Measurements from ENCODE around the gene APH1B.

APH1B gene

GRCh38 chr15:63310646-63311045 is 33.2 kb downstream of the APH1B start:
- ATAC-seq, result no peak
- TF ChIP-seq ISL1 (CRISPR knock-in tag; IDR thresholded peaks at IDR 0.05) (no peak), TOX (CRISPR knock-in tag; IDR thresholded peaks at IDR 0.05; ENCODE audit: borderline replicate concordance) (no peak), ZFP30 (CRISPR knock-in tag; IDR thresholded peaks at IDR 0.05) (no peak), ARNTL (CRISPR knock-in tag; IDR thresholded peaks at IDR 0.05; ENCODE audit: borderline replicate concordance, low read depth) (no peak), CSDC2 (CRISPR knock-in tag; IDR thresholded peaks at IDR 0.05) (no peak), POU6F1 (CRISPR knock-in tag; IDR thresholded peaks at IDR 0.05; ENCODE audit: borderline replicate concordance, low read depth) (no peak), TSHZ2 (CRISPR knock-in tag; IDR thresholded peaks at IDR 0.05) (no peak), RARB (CRISPR knock-in tag; IDR thresholded peaks at IDR 0.05) (no peak), ZC3H10 (CRISPR knock-in tag; IDR thresholded peaks at IDR 0.05) (no peak), BACH2 (CRISPR knock-in tag; IDR thresholded peaks at IDR 0.05; ENCODE audit: borderline replicate concordance) (no peak), ZNF565 (CRISPR knock-in tag; conservative IDR thresholded peaks at IDR 0.05; ENCODE audit: low read depth) (no peak), CREB5 (CRISPR knock-in tag; IDR thresholded peaks at IDR 0.05; ENCODE audit: low read depth) (no peak)

- ATAC-seq, result no peak
- no peak for TF ChIP-seq ZNF8 (CRISPR knock-in tag; IDR thresholded peaks at IDR 0.05)
- TF ChIP-seq TCF4 (CRISPR knock-in tag; IDR thresholded peaks at IDR 0.05; ENCODE audit: borderline replicate concordance), result no peak
- TF ChIP-seq ARNTL (CRISPR knock-in tag; IDR thresholded peaks at IDR 0.05; ENCODE audit: borderline replicate concordance, low read depth), result no peak
- no peak for TF ChIP-seq BACH2 (CRISPR knock-in tag; IDR thresholded peaks at IDR 0.05; ENCODE audit: borderline replicate concordance)
- no peak for TF ChIP-seq ZFP30 (CRISPR knock-in tag; IDR thresholded peaks at IDR 0.05)
Observed at GRCh38 chr15:63312286-63312685, 34.9 kb downstream of the APH1B start.

GRCh38 chr15:63313825-63314224 is 36.4 kb downstream of the APH1B start:
- no peak; the same call in 2 of the 3 replicates for ATAC-seq
- TF ChIP-seq TSHZ2 (CRISPR knock-in tag; IDR thresholded peaks at IDR 0.05) (0 out of 2 replicates have a peak, but pooled peaks have one; percentile 42), ZFP3 (CRISPR knock-in tag; IDR thresholded peaks at IDR 0.05) (no peak), ZNF70 (CRISPR knock-in tag; IDR thresholded peaks at IDR 0.05) (no peak), TCF4 (CRISPR knock-in tag; IDR thresholded peaks at IDR 0.05; ENCODE audit: borderline replicate concordance) (peak; percentile 52; the same call in 1 of the 2 replicates)

GRCh38 chr15:63314409-63314808 is 37.0 kb downstream of the APH1B start:
- no peak for ATAC-seq
- TF ChIP-seq OSR1 (CRISPR knock-in tag; IDR thresholded peaks at IDR 0.05) (no peak), RARB (CRISPR knock-in tag; IDR thresholded peaks at IDR 0.05) (no peak), CREB5 (CRISPR knock-in tag; IDR thresholded peaks at IDR 0.05; ENCODE audit: low read depth) (no peak), ISL1 (CRISPR knock-in tag; IDR thresholded peaks at IDR 0.05) (no peak), PATZ1 (CRISPR knock-in tag; IDR thresholded peaks at IDR 0.05; ENCODE audit: borderline replicate concordance) (no peak), BACH2 (CRISPR knock-in tag; IDR thresholded peaks at IDR 0.05; ENCODE audit: borderline replicate concordance) (no peak), ESRRG (CRISPR knock-in tag; IDR thresholded peaks at IDR 0.05) (no peak), CSDC2 (CRISPR knock-in tag; IDR thresholded peaks at IDR 0.05) (no peak), ZNF70 (CRISPR knock-in tag; IDR thresholded peaks at IDR 0.05) (no peak)
